Measurements from ENCODE around the gene NANOS2.

Gene NANOS2

GRCh38 chr19:45906221-45906620 is 8.4 kb downstream of the NANOS2 start:
- Histone ChIP-seq H3K27ac (ENCODE audit: low read depth, low read length) (no peak overlapping the region), H3K4me3 (ENCODE audit: low read depth, low read length) (no peak overlapping the region), H3K79me2 (ENCODE audit: control insufficient read depth, insufficient read depth, low read length, unreplicated experiment) (no peaks in the 10 kb centered on the region), H2AFZ (ENCODE audit: low read length, unreplicated experiment) (no peak overlapping the region), H3K27me3 (ENCODE audit: insufficient read depth, low read length) (no peaks in the 10 kb centered on the region), H3K4me1 (ENCODE audit: control insufficient read depth, insufficient read depth, low read length, unreplicated experiment) (peaks cover 3% of the 10 kb centered on the region), H3K36me3 (ENCODE audit: insufficient read depth, low read length) (no peaks in the 10 kb centered on the region)

- H2AFZ ChIP-seq (ENCODE audit: low read length, unreplicated experiment) = no peak overlapping the region
- peaks cover 3% of the 10 kb centered on the region for H3K4me1 ChIP-seq (ENCODE audit: control insufficient read depth, insufficient read depth, low read length, unreplicated experiment)
- no peaks in the 10 kb centered on the region for H3K36me3 ChIP-seq (ENCODE audit: insufficient read depth, low read length)
These were observed 9.6 kb downstream of the NANOS2 start for GRCh38 chr19:45905011-45905410.

DNA sequence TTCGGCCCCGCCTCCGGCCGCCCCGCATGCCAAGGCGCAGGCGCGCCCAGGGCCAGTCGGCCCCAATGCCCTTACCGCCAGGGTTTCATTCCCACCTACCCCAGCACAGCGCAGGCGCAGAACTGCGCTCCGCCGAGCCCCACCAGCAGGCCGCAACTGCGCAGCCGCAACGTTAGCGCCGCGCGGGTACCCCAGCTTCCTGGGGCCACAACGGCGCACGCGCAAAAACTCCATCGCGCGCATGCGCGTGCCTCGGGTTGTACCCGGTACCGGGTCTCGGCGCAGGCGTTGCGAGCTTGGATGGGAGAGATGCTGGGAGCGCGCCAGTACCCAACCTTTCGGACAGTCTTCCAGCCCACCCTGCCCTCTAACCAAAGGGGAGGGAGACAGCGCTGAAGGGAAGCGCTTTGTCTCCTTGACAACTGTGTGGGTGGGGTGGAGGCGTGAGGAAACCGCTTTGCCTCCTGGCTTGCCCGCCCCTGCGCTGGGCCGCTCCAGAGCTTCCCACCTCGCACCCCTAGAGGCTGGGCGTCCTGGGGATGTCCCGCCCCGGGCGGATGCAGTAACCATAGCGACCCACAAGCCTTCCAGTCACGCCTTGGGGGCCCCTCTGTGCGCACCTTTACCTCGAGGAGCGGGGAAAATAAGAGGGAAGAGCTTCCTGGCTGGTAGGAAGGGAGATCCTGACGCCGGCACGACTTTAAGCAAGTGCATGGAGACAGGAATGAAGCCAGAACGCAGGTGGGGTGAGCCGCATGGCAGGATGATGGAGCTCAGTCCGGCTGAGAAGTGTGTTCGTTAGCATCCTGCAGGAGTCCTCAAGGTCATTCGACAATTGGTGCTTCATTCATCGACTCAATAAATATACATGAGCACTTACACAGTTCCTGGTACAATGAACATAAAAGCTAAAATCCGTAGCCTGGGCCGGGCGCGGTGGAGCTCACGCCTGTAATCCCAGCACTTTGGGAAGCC is 11.6 kb downstream of the NANOS2 start:
- H3K36me3 ChIP-seq (ENCODE audit: insufficient read depth, low read length) = no peaks in the 10 kb centered on the region
- H3K27ac ChIP-seq (ENCODE audit: low read depth, low read length) = no peak overlapping the region

More at GRCh38 chr19:45905011-45905410, 9.6 kb downstream of the NANOS2 start:
- H3K27me3 ChIP-seq (ENCODE audit: insufficient read depth, low read length) = no peaks in the 10 kb centered on the region
- H3K79me2 ChIP-seq (ENCODE audit: control insufficient read depth, insufficient read depth, low read length, unreplicated experiment) = no peaks in the 10 kb centered on the region
- H3K27ac ChIP-seq (ENCODE audit: low read depth, low read length) = no peak overlapping the region
- H3K4me3 ChIP-seq (ENCODE audit: low read depth, low read length) = no peak overlapping the region

GRCh38 chr19:45901912-45902650 is 12.5 kb downstream of the NANOS2 start, which contains the start of gene MYPOP:
TSS of gene MYPOP (minus strand) at chr19:45902613. CDS start at chr19:45901773, 840 bp downstream.
- peak within 1 kb of the TSS; percentile 48 for H2AFZ ChIP-seq (ENCODE audit: low read length, unreplicated experiment)
- H3K79me2 ChIP-seq (ENCODE audit: control insufficient read depth, insufficient read depth, low read length, unreplicated experiment) = no peaks in the 10 kb centered on the region
- peaks cover 3% of the 10 kb centered on the region for H3K4me1 ChIP-seq (ENCODE audit: control insufficient read depth, insufficient read depth, low read length, unreplicated experiment)
- peak within 1 kb of the TSS; percentile 73 for H3K4me3 ChIP-seq (ENCODE audit: low read depth, low read length)
- H3K27me3 ChIP-seq (ENCODE audit: insufficient read depth, low read length) = no peaks in the 10 kb centered on the region
- no peak within 1 kb of the TSS for H3K27ac ChIP-seq (ENCODE audit: low read depth, low read length)
- H3K36me3 ChIP-seq (ENCODE audit: insufficient read depth, low read length) = no peaks in the 10 kb centered on the region

More for the DNA sequence above, 11.6 kb downstream of the NANOS2 start:
- H2AFZ ChIP-seq (ENCODE audit: low read length, unreplicated experiment) = peak overlapping the region; percentile 48
- peaks cover 3% of the 10 kb centered on the region for H3K4me1 ChIP-seq (ENCODE audit: control insufficient read depth, insufficient read depth, low read length, unreplicated experiment)
- no peaks in the 10 kb centered on the region for H3K27me3 ChIP-seq (ENCODE audit: insufficient read depth, low read length)
- H3K4me3 ChIP-seq (ENCODE audit: low read depth, low read length) = peak overlapping the region; percentile 73
- no peaks in the 10 kb centered on the region for H3K79me2 ChIP-seq (ENCODE audit: control insufficient read depth, insufficient read depth, low read length, unreplicated experiment)

DNA sequence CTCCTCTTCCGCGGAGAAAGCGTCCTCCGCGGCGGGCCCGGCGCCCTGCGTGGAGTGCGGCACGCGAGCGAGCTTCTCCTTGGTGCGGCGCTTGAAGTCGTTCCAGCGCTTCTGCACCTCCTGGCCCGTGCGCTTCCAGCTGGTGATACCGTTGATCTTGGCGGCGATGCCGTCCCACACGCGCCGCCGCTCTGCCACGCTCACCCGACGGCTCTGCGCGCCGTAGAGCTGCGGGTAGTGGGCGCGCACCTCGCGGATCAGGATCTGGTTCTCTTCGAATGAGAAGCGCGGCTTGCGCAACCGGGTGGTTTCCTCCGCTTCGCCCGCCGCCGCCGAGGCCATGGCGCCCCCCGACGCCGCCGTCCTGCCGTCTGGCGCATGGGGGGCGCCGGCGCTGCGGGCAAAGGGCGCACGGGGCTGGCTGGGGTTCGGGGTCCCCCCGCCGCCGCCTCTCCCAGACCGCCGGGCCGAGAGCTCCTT is 13.1 kb downstream of the NANOS2 start:
- H3K27ac ChIP-seq (ENCODE audit: low read depth, low read length) = no peak overlapping the region
- peak overlapping the region; percentile 73 for H3K4me3 ChIP-seq (ENCODE audit: low read depth, low read length)
- peak overlapping the region; percentile 38 for H2AFZ ChIP-seq (ENCODE audit: low read length, unreplicated experiment)

GRCh38 chr19:45900738-45901431 is 13.7 kb downstream of the NANOS2 start:
- H3K27ac ChIP-seq (ENCODE audit: low read depth, low read length) = no peak overlapping the region
- no peaks in the 10 kb centered on the region for H3K79me2 ChIP-seq (ENCODE audit: control insufficient read depth, insufficient read depth, low read length, unreplicated experiment)
- peak overlapping the region; percentile 73 for H3K4me3 ChIP-seq (ENCODE audit: low read depth, low read length)
- H3K36me3 ChIP-seq (ENCODE audit: insufficient read depth, low read length) = no peaks in the 10 kb centered on the region
- H3K4me1 ChIP-seq (ENCODE audit: control insufficient read depth, insufficient read depth, low read length, unreplicated experiment) = no peaks in the 10 kb centered on the region
- H2AFZ ChIP-seq (ENCODE audit: low read length, unreplicated experiment) = no peak overlapping the region
- no peaks in the 10 kb centered on the region for H3K27me3 ChIP-seq (ENCODE audit: insufficient read depth, low read length)

More for the DNA sequence above, 13.1 kb downstream of the NANOS2 start:
- H3K36me3 ChIP-seq (ENCODE audit: insufficient read depth, low read length) = no peaks in the 10 kb centered on the region
- H3K27me3 ChIP-seq (ENCODE audit: insufficient read depth, low read length) = no peaks in the 10 kb centered on the region
- H3K79me2 ChIP-seq (ENCODE audit: control insufficient read depth, insufficient read depth, low read length, unreplicated experiment) = no peaks in the 10 kb centered on the region
- peaks cover 2% of the 10 kb centered on the region for H3K4me1 ChIP-seq (ENCODE audit: control insufficient read depth, insufficient read depth, low read length, unreplicated experiment)

DNA sequence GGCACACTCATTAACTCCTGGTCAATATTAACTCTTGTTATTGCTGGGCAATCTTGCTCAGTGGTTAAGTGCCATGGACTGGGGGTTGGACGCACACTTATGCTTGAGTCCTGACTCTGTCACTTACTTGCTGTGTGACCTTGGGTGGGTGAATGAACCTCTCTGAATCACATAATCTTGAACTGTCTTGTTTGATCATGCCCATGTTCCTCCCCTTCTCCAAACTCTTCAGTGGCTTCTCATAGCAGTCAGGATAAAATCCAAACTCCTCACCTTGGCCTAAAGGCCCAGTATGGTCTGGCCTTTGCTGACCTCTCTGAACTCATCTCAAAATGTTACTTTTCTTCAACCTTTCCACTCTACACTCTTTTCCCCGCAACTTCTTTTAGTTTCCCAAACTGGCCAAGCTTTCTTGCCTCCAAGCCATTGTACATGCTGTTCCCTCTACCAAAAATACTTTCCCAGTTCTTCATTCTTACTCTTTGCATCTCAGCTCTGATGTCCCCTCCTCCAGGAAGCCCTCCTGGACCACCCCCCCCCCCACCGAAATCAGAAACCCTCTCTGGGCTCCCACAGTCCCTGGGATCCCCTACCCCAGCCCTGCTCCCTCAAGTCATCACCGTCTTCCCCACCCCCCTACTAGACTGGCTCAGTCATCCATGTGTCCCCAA is 14.5 kb downstream of the NANOS2 start:
- Histone ChIP-seq H3K36me3 (ENCODE audit: insufficient read depth, low read length) (no peaks in the 10 kb centered on the region), H3K27ac (ENCODE audit: low read depth, low read length) (no peak overlapping the region), H3K4me1 (ENCODE audit: control insufficient read depth, insufficient read depth, low read length, unreplicated experiment) (no peaks in the 10 kb centered on the region), H2AFZ (ENCODE audit: low read length, unreplicated experiment) (no peak overlapping the region), H3K79me2 (ENCODE audit: control insufficient read depth, insufficient read depth, low read length, unreplicated experiment) (no peaks in the 10 kb centered on the region), H3K4me3 (ENCODE audit: low read depth, low read length) (no peak overlapping the region), H3K27me3 (ENCODE audit: insufficient read depth, low read length) (no peaks in the 10 kb centered on the region)

DNA sequence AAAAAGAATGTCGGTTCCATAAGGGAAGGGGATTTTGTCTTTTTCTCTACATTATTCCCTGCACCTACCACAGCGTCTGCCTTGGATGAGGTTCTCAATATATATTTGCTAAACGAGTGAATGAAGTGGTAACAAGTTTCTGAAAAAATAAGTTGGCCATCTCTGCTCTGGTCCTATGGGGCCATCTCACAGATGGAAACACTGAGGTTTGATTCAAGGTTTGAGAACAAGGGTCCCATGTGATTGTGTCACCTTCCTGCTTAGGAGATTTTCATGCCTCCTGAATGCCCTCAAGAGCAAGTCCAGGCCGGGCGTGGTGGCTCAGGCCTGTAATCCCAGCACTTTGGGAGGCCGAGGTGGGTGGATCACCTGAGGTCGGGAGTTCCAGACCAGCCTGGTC is 15.3 kb downstream of the NANOS2 start:
- H3K27ac ChIP-seq (ENCODE audit: low read depth, low read length) = no peak overlapping the region
- no peaks in the 10 kb centered on the region for H3K4me1 ChIP-seq (ENCODE audit: control insufficient read depth, insufficient read depth, low read length, unreplicated experiment)
- no peaks in the 10 kb centered on the region for H3K79me2 ChIP-seq (ENCODE audit: control insufficient read depth, insufficient read depth, low read length, unreplicated experiment)
- H3K36me3 ChIP-seq (ENCODE audit: insufficient read depth, low read length) = no peaks in the 10 kb centered on the region
- H2AFZ ChIP-seq (ENCODE audit: low read length, unreplicated experiment) = no peak overlapping the region
- H3K27me3 ChIP-seq (ENCODE audit: insufficient read depth, low read length) = no peaks in the 10 kb centered on the region
- H3K4me3 ChIP-seq (ENCODE audit: low read depth, low read length) = no peak overlapping the region

- Histone ChIP-seq H3K36me3 (ENCODE audit: insufficient read depth, low read length) (no peaks in the 10 kb centered on the region), H2AFZ (ENCODE audit: low read length, unreplicated experiment) (no peak overlapping the region), H3K27me3 (ENCODE audit: insufficient read depth, low read length) (no peaks in the 10 kb centered on the region), H3K79me2 (ENCODE audit: control insufficient read depth, insufficient read depth, low read length, unreplicated experiment) (no peaks in the 10 kb centered on the region), H3K27ac (ENCODE audit: low read depth, low read length) (no peak overlapping the region), H3K4me3 (ENCODE audit: low read depth, low read length) (no peak overlapping the region), H3K4me1 (ENCODE audit: control insufficient read depth, insufficient read depth, low read length, unreplicated experiment) (no peaks in the 10 kb centered on the region)
These were observed 17.2 kb downstream of the NANOS2 start for GRCh38 chr19:45897261-45897812.

Data from ACC112 (cell line).